ENCODE measurements around the gene FGFBP2.

GRCh38 chr4:15913631-15913970 lies 49.4 kb downstream of the FGFBP2 start:
- TF ChIP-seq CTCF (conservative IDR thresholded peaks at IDR 0.05; ENCODE audit: low read depth in 2 of 2) (no peak), ZNF331 (CRISPR knock-in tag; IDR thresholded peaks at IDR 0.05; ENCODE audit: low read depth) (no peak), EZH2phosphoT487 (IDR thresholded peaks at IDR 0.05; ENCODE audit: unreplicated experiment) (no peak), POLR2AphosphoS5 (IDR thresholded peaks at IDR 0.05; ENCODE audit: low read depth) (no peak), EZH2 (IDR thresholded peaks at IDR 0.05; ENCODE audit: low read depth, unreplicated experiment) (no peak)
